ENCODE results near the gene LRBA.
"Not testable (repeated sequence)": the region's sequence is repeated elsewhere in the genome, so short reads cannot be mapped to it uniquely, and the experiment has no call there.

LRBA gene

GRCh38 chr4:150938417-150938816 is 76.7 kb downstream of the LRBA start:
- DNase-seq: no peak

GRCh38 chr4:150934022-150934421 is 81.1 kb downstream of the LRBA start:
- DNase-seq: no peak

DNA sequence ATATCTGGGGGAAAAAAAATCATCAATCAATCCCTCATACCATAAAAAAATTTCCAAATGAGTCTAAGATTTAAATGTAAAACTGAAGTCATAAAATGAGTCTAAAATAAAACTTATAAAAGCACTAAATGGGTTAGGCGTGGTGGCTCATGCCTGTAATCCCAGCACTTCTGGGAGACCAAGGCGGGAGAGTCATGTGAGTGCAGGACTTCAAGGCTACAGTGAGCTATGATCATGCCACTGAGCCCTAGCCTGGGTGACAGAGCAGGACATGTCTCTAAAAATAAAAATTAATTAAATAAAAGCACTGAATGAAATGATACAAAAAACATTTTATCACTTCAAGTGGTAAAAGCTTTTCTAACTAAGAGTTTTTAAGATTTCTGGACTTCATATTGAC is 83.3 kb downstream of the LRBA start:
- DNase-seq: no peak

GRCh38 chr4:150931005-150931404 is 84.1 kb downstream of the LRBA start:
- DNase-seq: no peak

- no peak for DNase-seq
Observed at GRCh38 chr4:150923945-150924344, 91.1 kb downstream of the LRBA start.

- not testable (repeated sequence) for DNase-seq
Observed at GRCh38 chr4:150921486-150921885, 93.6 kb downstream of the LRBA start.

DNA sequence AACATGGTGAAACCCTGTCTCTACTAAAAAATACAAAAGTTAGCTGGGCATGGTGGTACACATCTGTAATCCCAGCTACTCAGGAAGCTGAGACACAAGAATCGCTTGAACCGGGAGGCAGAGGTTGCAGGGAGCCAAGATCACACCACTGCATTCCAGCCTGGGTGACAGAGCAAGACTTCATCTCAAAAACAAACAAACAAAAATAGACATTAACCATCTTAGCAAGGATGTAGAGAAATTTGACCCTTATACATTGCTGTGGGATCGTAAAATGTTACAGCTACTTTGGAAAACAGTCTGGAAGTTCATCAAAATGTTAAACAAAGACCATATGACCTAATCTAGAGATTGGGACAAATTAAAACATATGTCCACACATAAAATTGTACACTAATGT is 96.5 kb downstream of the LRBA start:
- not testable (repeated sequence) for DNase-seq

GRCh38 chr4:150911326-150911725 is 103.8 kb downstream of the LRBA start:
- no peak for DNase-seq

- no peak for DNase-seq
Observed at GRCh38 chr4:150909116-150909515, 106.0 kb downstream of the LRBA start.

GRCh38 chr4:150906987-150907633 is 108.0 kb downstream of the LRBA start:
- DNase-seq: no peak

DNA sequence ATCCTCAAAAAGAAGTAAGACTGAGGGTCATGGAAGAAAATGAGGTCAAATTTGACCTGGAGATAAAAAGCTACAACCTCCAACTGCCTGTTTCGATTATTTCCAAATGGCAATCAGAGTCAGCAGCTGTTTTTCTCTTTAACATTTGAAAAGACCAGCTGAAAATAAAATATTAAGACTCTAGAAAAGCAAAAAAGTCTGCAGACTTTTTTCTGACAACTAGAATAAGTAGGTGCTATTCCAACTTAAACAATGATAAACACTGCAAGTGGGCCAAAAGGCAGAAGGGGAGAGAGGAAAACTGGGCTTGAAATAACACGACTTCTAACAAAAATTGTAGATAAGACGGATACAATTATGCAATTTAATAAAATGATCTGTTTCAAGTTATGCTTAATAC is 110.4 kb downstream of the LRBA start:
- DNase-seq: no peak

DNA sequence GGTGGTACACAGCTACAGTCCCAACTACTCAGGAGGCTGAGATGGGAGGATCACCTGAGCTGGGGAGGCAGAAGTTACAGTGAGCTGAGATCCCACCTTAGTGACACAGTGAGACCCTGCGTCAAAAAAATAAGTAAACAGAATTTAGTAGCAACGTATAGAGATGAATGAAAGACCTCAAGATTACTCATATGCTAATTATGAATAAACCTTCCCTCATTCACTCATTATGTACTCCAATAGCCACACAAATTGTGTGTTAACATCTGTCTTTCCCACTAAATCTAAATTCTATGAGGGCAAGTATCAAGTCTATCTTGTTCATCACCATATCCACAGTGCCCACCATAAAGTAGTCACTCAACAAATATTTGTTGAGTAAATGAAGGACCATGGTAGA is 111.5 kb downstream of the LRBA start:
- no peak for DNase-seq

- no peak for DNase-seq
Observed at GRCh38 chr4:150896497-150896896, 118.6 kb downstream of the LRBA start.

GRCh38 chr4:150890246-150890645 is 124.8 kb downstream of the LRBA start:
- no peak for DNase-seq

DNA sequence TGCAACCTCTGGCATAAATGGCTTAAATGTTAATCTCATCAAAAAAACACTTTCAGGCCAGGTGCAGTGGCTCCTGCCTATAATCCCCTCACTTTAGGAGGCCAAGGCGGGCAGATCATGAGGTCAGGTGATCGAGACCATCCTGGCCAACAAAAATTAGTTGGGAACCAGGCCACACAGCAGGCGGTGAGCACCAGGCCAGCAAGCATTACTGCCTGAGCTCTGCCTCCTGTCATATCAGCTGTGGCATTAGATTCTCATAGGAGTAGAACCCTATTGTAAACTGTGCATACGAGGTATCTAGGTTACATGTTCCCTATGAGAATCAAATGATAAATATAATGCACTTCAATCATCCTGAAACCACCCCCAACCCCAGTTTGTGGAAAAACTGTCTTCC is 125.8 kb downstream of the LRBA start:
- no peak for DNase-seq

- DNase-seq: no peak
Observed at GRCh38 chr4:150888625-150889024, 126.5 kb downstream of the LRBA start.

DNA sequence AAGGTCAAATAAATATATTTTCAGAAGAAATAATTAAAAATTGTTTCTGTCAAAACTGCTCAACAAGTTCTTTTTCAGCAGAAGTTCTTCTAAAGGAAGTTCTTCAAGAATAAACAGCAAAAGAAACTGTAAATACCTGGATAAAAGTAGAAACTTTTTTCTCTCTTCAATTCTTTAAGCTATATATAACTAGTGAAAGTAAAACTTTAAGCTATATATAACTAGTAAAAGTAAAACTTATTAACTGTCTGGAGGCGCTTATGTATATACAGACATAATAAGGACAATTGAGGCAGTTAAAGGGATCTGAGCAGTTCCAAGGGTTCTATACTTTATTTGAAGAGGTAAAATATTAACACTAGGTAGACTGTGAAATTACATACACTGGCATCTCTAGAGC is 126.9 kb downstream of the LRBA start:
- no peak for DNase-seq

DNA sequence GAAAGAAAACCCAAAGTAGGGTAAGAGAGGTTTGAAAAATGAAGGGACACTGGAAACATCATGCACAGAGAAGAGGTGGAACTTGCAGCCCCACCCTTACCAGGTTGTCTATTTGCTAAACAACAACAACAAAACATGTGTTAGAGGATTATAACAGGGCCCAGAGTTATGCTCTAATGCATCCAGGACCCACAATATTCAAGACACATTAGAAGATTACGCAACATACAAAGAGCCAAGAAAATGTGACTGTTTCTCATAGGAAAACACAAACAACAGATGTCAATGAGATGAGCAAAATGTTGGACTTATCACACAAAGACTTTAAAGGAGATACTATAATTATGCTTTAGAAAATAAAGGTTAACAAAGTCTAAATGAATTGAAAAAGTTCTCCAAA is 128.5 kb downstream of the LRBA start:
- no peak for DNase-seq

- DNase-seq: no peak
Observed at GRCh38 chr4:150884625-150885024, 130.5 kb downstream of the LRBA start.

DNA sequence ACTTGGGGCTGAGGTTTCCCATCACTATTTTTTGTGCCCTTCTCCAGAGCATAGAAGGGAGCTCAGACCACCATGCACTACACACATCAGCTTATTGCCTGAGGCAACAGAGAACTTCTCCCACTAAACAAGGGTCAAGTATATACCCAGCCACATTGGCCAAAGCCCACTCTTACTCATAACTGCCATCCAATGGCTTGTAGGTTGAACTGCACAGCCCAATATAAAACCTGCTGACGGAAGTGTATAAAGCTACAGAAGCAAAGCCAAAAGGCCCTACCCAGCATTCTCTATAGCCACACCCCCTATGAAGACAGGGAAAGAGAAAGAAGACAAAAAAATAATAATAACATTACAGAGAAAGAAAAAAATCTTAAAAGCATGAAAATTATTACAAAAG is 139.7 kb downstream of the LRBA start:
- DNase-seq: no peak

- DNase-seq: no peak
Observed at GRCh38 chr4:150874338-150875226, 140.5 kb downstream of the LRBA start.

GRCh38 chr4:150867148-150867547 is 147.9 kb downstream of the LRBA start:
- DNase-seq: peak; percentile 49

- DNase-seq: no peak
Observed at GRCh38 chr4:150863456-150863855, 151.6 kb downstream of the LRBA start.

GRCh38 chr4:150862829-150863228 is 152.3 kb downstream of the LRBA start:
- no peak for DNase-seq

GRCh38 chr4:150859453-150859852 is 155.6 kb downstream of the LRBA start:
- DNase-seq: no peak

All from NCI-H1417 treated with DMSO at 0.1 percent for 48 hours (cell line).